HL-60 (cell line): ENCODE results near the gene GJD4.

ENCODE experiments used
- GABPA ChIP-seq: IDR thresholded peaks from 2 replicates; pipeline ENCODE4 v1.6.1; 2012; ENCODE audit warnings: low read depth
- POLR2AphosphoS5 ChIP-seq: IDR thresholded peaks from 2 replicates; pipeline ENCODE4 v1.6.1; 2012; ENCODE audit warnings: low read depth
- SPI1 ChIP-seq: IDR thresholded peaks from 2 replicates; pipeline ENCODE4 v1.6.1; 2012; ENCODE audit warnings: low read depth, mild to moderate bottlenecking, borderline replicate concordance
- TF ChIP-seq, protein P1 (sequence below): IDR thresholded peaks from one replicate; pipeline ENCODE4 v1.5.1; 2011; ENCODE audit warnings: low read length, control low read depth, inconsistent platforms; ENCODE audit not compliant: insufficient read depth
- TF ChIP-seq, protein P2 (sequence below): IDR thresholded peaks from 2 replicates; pipeline ENCODE4 v1.6.1; 2012; ENCODE audit warnings: low read depth; ENCODE audit not compliant: insufficient replicate concordance

DNA sequence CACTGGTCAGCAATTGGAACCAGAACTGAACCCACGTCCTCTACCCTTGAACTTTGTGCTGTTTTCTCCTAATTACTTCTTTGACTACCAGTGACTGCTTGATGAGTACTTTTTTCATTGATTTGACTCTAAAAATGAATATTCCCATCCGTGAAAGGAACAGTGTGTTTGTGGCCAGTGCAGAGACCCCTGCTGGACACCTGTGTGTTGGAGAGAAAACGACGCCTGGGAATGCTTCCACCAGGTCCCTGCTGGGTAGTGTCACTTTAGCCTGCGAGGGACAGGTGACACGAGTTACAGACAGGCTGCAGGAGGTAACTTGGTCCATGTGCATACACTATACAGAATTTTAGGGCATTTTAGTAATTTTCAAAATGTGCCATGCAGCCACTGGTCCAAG lies 6.8 kb upstream of the GJD4 start:
- TF ChIP-seq, protein P1, sequence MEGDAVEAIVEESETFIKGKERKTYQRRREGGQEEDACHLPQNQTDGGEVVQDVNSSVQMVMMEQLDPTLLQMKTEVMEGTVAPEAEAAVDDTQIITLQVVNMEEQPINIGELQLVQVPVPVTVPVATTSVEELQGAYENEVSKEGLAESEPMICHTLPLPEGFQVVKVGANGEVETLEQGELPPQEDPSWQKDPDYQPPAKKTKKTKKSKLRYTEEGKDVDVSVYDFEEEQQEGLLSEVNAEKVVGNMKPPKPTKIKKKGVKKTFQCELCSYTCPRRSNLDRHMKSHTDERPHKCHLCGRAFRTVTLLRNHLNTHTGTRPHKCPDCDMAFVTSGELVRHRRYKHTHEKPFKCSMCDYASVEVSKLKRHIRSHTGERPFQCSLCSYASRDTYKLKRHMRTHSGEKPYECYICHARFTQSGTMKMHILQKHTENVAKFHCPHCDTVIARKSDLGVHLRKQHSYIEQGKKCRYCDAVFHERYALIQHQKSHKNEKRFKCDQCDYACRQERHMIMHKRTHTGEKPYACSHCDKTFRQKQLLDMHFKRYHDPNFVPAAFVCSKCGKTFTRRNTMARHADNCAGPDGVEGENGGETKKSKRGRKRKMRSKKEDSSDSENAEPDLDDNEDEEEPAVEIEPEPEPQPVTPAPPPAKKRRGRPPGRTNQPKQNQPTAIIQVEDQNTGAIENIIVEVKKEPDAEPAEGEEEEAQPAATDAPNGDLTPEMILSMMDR: no peak
- TF ChIP-seq POLR2AphosphoS5 (no peak), GABPA (no peak), SPI1 (no peak)
- TF ChIP-seq, protein P2, sequence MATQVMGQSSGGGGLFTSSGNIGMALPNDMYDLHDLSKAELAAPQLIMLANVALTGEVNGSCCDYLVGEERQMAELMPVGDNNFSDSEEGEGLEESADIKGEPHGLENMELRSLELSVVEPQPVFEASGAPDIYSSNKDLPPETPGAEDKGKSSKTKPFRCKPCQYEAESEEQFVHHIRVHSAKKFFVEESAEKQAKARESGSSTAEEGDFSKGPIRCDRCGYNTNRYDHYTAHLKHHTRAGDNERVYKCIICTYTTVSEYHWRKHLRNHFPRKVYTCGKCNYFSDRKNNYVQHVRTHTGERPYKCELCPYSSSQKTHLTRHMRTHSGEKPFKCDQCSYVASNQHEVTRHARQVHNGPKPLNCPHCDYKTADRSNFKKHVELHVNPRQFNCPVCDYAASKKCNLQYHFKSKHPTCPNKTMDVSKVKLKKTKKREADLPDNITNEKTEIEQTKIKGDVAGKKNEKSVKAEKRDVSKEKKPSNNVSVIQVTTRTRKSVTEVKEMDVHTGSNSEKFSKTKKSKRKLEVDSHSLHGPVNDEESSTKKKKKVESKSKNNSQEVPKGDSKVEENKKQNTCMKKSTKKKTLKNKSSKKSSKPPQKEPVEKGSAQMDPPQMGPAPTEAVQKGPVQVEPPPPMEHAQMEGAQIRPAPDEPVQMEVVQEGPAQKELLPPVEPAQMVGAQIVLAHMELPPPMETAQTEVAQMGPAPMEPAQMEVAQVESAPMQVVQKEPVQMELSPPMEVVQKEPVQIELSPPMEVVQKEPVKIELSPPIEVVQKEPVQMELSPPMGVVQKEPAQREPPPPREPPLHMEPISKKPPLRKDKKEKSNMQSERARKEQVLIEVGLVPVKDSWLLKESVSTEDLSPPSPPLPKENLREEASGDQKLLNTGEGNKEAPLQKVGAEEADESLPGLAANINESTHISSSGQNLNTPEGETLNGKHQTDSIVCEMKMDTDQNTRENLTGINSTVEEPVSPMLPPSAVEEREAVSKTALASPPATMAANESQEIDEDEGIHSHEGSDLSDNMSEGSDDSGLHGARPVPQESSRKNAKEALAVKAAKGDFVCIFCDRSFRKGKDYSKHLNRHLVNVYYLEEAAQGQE: no peak
